PC-9 (cell line): ENCODE data around the gene STK32B.

Experiments used
- EZH2 ChIP-seq: fragments of 200-600 bp; sonication (generic); IDR thresholded peaks from 2 replicates; pipeline ENCODE4 v1.8.0; 2017; ENCODE audit warnings: antibody characterized with exemption, low read depth
- TF ChIP-seq, protein P1 (sequence below): fragments of 200-600 bp; sonication (generic); conservative IDR thresholded peaks from 2 replicates; pipeline ENCODE4 v1.6.1; 2017; ENCODE audit warnings: mixed run types, antibody characterized with exemption, mild to moderate bottlenecking, moderate library complexity

DNA sequence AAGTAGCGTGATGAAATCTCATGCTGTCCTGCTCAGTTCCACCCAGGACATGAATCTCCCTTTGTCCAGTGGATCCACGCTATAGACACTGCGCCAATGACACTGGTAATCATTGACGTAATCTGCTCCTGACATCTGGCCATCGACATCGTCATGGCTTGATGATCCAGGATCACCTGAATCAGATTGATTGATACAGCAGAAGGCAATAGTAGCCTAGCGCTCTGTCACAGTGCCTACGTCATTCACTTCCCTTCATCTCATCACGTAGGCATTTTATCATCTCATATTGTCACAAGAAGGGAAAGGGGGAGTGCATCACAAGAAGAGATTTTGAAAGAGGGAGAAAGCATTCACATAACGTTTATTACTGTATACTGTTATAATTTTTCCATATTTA, 68.8 kb downstream of the STK32B start:
- TF ChIP-seq, protein P1, sequence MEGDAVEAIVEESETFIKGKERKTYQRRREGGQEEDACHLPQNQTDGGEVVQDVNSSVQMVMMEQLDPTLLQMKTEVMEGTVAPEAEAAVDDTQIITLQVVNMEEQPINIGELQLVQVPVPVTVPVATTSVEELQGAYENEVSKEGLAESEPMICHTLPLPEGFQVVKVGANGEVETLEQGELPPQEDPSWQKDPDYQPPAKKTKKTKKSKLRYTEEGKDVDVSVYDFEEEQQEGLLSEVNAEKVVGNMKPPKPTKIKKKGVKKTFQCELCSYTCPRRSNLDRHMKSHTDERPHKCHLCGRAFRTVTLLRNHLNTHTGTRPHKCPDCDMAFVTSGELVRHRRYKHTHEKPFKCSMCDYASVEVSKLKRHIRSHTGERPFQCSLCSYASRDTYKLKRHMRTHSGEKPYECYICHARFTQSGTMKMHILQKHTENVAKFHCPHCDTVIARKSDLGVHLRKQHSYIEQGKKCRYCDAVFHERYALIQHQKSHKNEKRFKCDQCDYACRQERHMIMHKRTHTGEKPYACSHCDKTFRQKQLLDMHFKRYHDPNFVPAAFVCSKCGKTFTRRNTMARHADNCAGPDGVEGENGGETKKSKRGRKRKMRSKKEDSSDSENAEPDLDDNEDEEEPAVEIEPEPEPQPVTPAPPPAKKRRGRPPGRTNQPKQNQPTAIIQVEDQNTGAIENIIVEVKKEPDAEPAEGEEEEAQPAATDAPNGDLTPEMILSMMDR: no peak
- no peak for TF ChIP-seq EZH2
